DOHH2 (cell line): ENCODE results near the gene AP4M1.

Experiments used
- EZH2phosphoT487 ChIP-seq: fragments of 200-600 bp; sonication (generic); IDR thresholded peaks from 2 replicates; pipeline ENCODE4 v1.6.1; 2017; ENCODE audit warnings: borderline replicate concordance, mild to moderate bottlenecking, antibody characterized with exemption, low read length, moderate library complexity, mixed read lengths
- TF ChIP-seq, protein P1 (sequence below): fragments of 200-600 bp; sonication (generic); IDR thresholded peaks from one replicate; pipeline ENCODE4 v1.5.1; 2014; ENCODE audit warnings: antibody characterized with exemption, mild to moderate bottlenecking, low read depth, low read length; ENCODE audit not compliant: poor library complexity, severe bottlenecking

DNA sequence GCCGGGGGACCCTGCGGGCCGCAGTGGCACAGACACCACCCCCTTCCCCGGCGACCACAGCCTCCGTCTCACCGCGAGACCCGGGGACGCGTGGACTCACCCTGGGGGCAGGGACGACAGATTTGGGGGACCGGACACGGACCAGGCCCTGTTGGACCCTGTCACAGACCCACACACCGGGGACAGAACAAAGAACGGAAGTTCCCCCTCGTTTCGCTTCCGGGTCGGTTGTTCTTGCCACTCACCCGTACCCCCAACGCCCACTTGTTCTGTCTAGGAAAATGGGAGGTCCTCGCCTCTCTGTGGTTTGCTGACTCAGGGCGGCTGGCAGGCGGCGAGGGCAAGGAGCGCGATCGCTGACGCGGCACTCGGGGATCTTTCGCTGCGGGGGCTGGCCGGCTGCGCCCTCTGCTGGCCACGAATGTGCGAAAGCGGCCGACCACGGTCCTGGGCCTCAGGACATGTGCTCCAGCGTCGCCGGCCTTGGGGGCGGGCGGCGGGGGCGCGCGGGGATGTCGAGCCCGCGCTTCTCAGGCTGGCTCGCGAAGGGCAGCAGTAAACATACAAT, 19.8 kb upstream of the AP4M1 start, which contains the start of gene ZNF3:
- TF ChIP-seq, protein P1, sequence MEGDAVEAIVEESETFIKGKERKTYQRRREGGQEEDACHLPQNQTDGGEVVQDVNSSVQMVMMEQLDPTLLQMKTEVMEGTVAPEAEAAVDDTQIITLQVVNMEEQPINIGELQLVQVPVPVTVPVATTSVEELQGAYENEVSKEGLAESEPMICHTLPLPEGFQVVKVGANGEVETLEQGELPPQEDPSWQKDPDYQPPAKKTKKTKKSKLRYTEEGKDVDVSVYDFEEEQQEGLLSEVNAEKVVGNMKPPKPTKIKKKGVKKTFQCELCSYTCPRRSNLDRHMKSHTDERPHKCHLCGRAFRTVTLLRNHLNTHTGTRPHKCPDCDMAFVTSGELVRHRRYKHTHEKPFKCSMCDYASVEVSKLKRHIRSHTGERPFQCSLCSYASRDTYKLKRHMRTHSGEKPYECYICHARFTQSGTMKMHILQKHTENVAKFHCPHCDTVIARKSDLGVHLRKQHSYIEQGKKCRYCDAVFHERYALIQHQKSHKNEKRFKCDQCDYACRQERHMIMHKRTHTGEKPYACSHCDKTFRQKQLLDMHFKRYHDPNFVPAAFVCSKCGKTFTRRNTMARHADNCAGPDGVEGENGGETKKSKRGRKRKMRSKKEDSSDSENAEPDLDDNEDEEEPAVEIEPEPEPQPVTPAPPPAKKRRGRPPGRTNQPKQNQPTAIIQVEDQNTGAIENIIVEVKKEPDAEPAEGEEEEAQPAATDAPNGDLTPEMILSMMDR, result peak; percentile 99
- no peak for TF ChIP-seq EZH2phosphoT487
